WTC11 (cell line): ENCODE results near the gene SOX18. TPM values are rescaled to one million over a fixed set of nuclear protein-coding genes. Genes with fewer than 3 reads are reported as not detected.

Experiments used
- ATAC-seq: fragments of 200-7000 bp; cut with Tn5 transposase; 2 replicates; pipeline ENCODE4 v1.10.0; 2021; ENCODE audit warnings: mild to moderate bottlenecking, moderate library complexity
- CTCF ChIA-PET: fragments of 300-600 bp; sonication (Branson Sonifier 250); formaldehyde crosslinking; loops from one replicate; lab custom pipeline; 2021; ENCODE audit warnings: antibody characterized with exemption; lab: Charles Lee
- POLR2A ChIA-PET: fragments of 350-600 bp; sonication (Branson Sonifier 250); formaldehyde crosslinking; loops from one replicate; lab custom pipeline; 2021; ENCODE audit warnings: antibody characterized with exemption; lab: Charles Lee
- DNase-seq: peaks from one replicate; pipeline ENCODE4 v3.0.0; 2021; ENCODE audit warnings: low spot score
- H3K27ac Mint-ChIP-seq: 2 replicates; pipeline ENCODE4 v1.8.0; 2021; ENCODE audit warnings: mixed read lengths
- H3K27me3 Mint-ChIP-seq: 2 replicates; pipeline ENCODE4 v1.8.0; 2021; ENCODE audit warnings: low read depth, mild to moderate bottlenecking, moderate library complexity, mixed read lengths
- H3K36me3 Mint-ChIP-seq: 2 replicates; pipeline ENCODE4 v1.8.0; 2021; ENCODE audit warnings: mixed read lengths
- H3K4me1 Mint-ChIP-seq: 2 replicates; pipeline ENCODE4 v1.8.0; 2022; ENCODE audit warnings: mixed read lengths
- H3K4me3 Mint-ChIP-seq: 2 replicates; pipeline ENCODE4 v1.8.0; 2021; ENCODE audit warnings: mild to moderate bottlenecking, moderate library complexity, mixed read lengths
- H3K9me3 Mint-ChIP-seq: 2 replicates; pipeline ENCODE4 v1.8.0; 2021; ENCODE audit warnings: mixed read lengths
- ATF1 ChIP-seq: sonication (generic); formaldehyde crosslinking; IDR thresholded peaks from 2 replicates; pipeline ENCODE4 v1.8.1; 2023; ENCODE audit warnings: mild to moderate bottlenecking, moderate library complexity, missing genetic modification reagents
- ATF3 ChIP-seq: sonication (generic); formaldehyde crosslinking; conservative IDR thresholded peaks from 2 replicates; pipeline ENCODE4 v1.8.1; 2022; ENCODE audit warnings: mild to moderate bottlenecking, missing genetic modification reagents
- CREM ChIP-seq: sonication (generic); formaldehyde crosslinking; IDR thresholded peaks from 2 replicates; pipeline ENCODE4 v1.8.1; 2022; ENCODE audit warnings: mild to moderate bottlenecking, missing genetic modification reagents, moderate library complexity
- E2F4 ChIP-seq: sonication (generic); formaldehyde crosslinking; IDR thresholded peaks from 2 replicates; pipeline ENCODE4 v1.8.1; 2022; ENCODE audit warnings: low read depth, mild to moderate bottlenecking, moderate library complexity, missing genetic modification reagents, borderline replicate concordance
- ESRRA ChIP-seq: sonication (generic); formaldehyde crosslinking; IDR thresholded peaks from 2 replicates; pipeline ENCODE4 v1.8.1; 2022; ENCODE audit warnings: mild to moderate bottlenecking, missing genetic modification reagents, borderline replicate concordance
- FOXK1 ChIP-seq: sonication (generic); formaldehyde crosslinking; IDR thresholded peaks from 2 replicates; pipeline ENCODE4 v1.8.0; 2022; ENCODE audit warnings: mild to moderate bottlenecking, moderate library complexity, missing genetic modification reagents
- GTF2I ChIP-seq: fragments of 250-450 bp; sonication (Bioruptor Pico); conservative IDR thresholded peaks from 2 replicates; pipeline ENCODE4 v1.4.0; 2021; ENCODE audit warnings: mild to moderate bottlenecking
- NFATC4 ChIP-seq: fragments of 250-450 bp; sonication (Bioruptor Pico); IDR thresholded peaks from 2 replicates; pipeline ENCODE4 v1.9.0; 2021; ENCODE audit warnings: mild to moderate bottlenecking
- NFE2L1 ChIP-seq: sonication (generic); formaldehyde crosslinking; IDR thresholded peaks from 2 replicates; pipeline ENCODE4 v1.8.1; 2023; ENCODE audit warnings: missing genetic modification reagents
- NFYB ChIP-seq: sonication (generic); formaldehyde crosslinking; conservative IDR thresholded peaks from 2 replicates; pipeline ENCODE4 v1.8.0; 2022; ENCODE audit warnings: low read depth, missing genetic modification reagents
- OVOL2 ChIP-seq: fragments of 250-450 bp; sonication (Bioruptor Pico); IDR thresholded peaks from 2 replicates; pipeline ENCODE4 v1.9.0; 2021; ENCODE audit warnings: mild to moderate bottlenecking, borderline replicate concordance
- PREB ChIP-seq: sonication (generic); formaldehyde crosslinking; IDR thresholded peaks from 2 replicates; pipeline ENCODE4 v1.8.1; 2022; ENCODE audit warnings: mild to moderate bottlenecking, missing genetic modification reagents, moderate library complexity, borderline replicate concordance
- SP1 ChIP-seq: sonication (generic); formaldehyde crosslinking; conservative IDR thresholded peaks from 2 replicates; pipeline ENCODE4 v1.8.1; 2022; ENCODE audit warnings: missing genetic modification reagents
- STAT6 ChIP-seq: sonication (generic); formaldehyde crosslinking; conservative IDR thresholded peaks from 2 replicates; pipeline ENCODE4 v1.8.1; 2023; ENCODE audit warnings: mild to moderate bottlenecking, low read depth, missing genetic modification reagents, moderate library complexity
- TP53 ChIP-seq: sonication (generic); formaldehyde crosslinking; IDR thresholded peaks from 2 replicates; pipeline ENCODE4 v1.8.1; 2023; ENCODE audit warnings: mild to moderate bottlenecking, missing genetic modification reagents
- USF2 ChIP-seq: sonication (generic); formaldehyde crosslinking; IDR thresholded peaks from 2 replicates; pipeline ENCODE4 v1.8.1; 2023; ENCODE audit warnings: mild to moderate bottlenecking, missing genetic modification reagents, moderate library complexity
- ZMAT4 ChIP-seq: fragments of 250-450 bp; sonication (Bioruptor Pico); IDR thresholded peaks from 2 replicates; pipeline ENCODE4 v1.9.0; 2021; ENCODE audit warnings: mild to moderate bottlenecking
- ZNF219 ChIP-seq: sonication (generic); formaldehyde crosslinking; IDR thresholded peaks from 2 replicates; pipeline ENCODE4 v1.8.0; 2023; ENCODE audit warnings: missing genetic modification reagents, mild to moderate bottlenecking, borderline replicate concordance
- ZNF232 ChIP-seq: sonication (generic); formaldehyde crosslinking; IDR thresholded peaks from 2 replicates; pipeline ENCODE4 v1.8.0; 2022; ENCODE audit warnings: mild to moderate bottlenecking, missing genetic modification reagents
- ZNF671 ChIP-seq: fragments of 250-450 bp; sonication (Bioruptor Pico); IDR thresholded peaks from 2 replicates; pipeline ENCODE4 v1.8.0; 2021; ENCODE audit warnings: mild to moderate bottlenecking
- total RNA-seq: library from RNA; stranded (reverse); gene quantifications from 3 replicates; pipeline ENCODE4 v1.2.3, GENCODE V29; 2021

The SOX18 gene
- total RNA-seq, 1 experiment from 2014 or later = 0.81 TPM

- Mint-ChIP-seq H3K9me3 (peaks cover 13% of the 10 kb centered on the region), H3K4me1 (peaks cover 7% of the 10 kb centered on the region), H3K27ac (no peak overlapping the region), H3K36me3 (peaks cover 6% of the 10 kb centered on the region), H3K27me3 (0 out of 2 replicates have a peak, but pooled peaks cover 6% of the 10 kb centered on the region), H3K4me3 (no peak overlapping the region)
- POLR2A ChIA-PET = no interaction called here
- CTCF ChIA-PET = no interaction called here
- ATAC-seq = no peak
- no peak for TF ChIP-seq SP1
- TF ChIP-seq ZNF232 (CRISPR knock-in tag) = no peak
- no peak for TF ChIP-seq USF2 (CRISPR knock-in tag)
- no peak for TF ChIP-seq GTF2I (CRISPR knock-in tag)
- no peak for TF ChIP-seq NFE2L1 (CRISPR knock-in tag)
- TF ChIP-seq NFATC4 = no peak
- no peak for TF ChIP-seq ZNF671 (CRISPR knock-in tag)
- no peak for TF ChIP-seq ZMAT4 (CRISPR knock-in tag)
- no peak for TF ChIP-seq ESRRA (CRISPR knock-in tag)
- TF ChIP-seq PREB (CRISPR knock-in tag) = no peak
- no peak for TF ChIP-seq ZNF219
- TF ChIP-seq CREM (CRISPR knock-in tag) = no peak
- TF ChIP-seq OVOL2 = no peak
- no peak for TF ChIP-seq FOXK1 (CRISPR knock-in tag)
- DNase-seq = no peak
Observed at GRCh38 chr20:64095927-64096326, 46.5 kb upstream of the SOX18 start.

GRCh38 chr20:64095455-64095854 is 46.0 kb upstream of the SOX18 start:
- CTCF ChIA-PET = no interaction called here

More at GRCh38 chr20:64095455-64095854, 46.0 kb upstream of the SOX18 start:
- ATAC-seq (no peak), DNase-seq (no peak)
- Mint-ChIP-seq H3K9me3 (peaks cover 13% of the 10 kb centered on the region), H3K27ac (no peak overlapping the region)
- TF ChIP-seq ATF3 (CRISPR knock-in tag) = no peak
- no peak for TF ChIP-seq STAT6 (CRISPR knock-in tag)
- no peak for TF ChIP-seq ATF1 (CRISPR knock-in tag)
- no peak for TF ChIP-seq TP53 (CRISPR knock-in tag)
- TF ChIP-seq NFYB (CRISPR knock-in tag) = no peak
- no peak for TF ChIP-seq E2F4
- TF ChIP-seq, all 79 proteins: peak for 0
- POLR2A ChIA-PET = no interaction called here
- Mint-ChIP-seq H3K4me1 (peaks cover 7% of the 10 kb centered on the region), H3K4me3 (no peak overlapping the region), H3K36me3 (peaks cover 6% of the 10 kb centered on the region), H3K27me3 (0 out of 2 replicates have a peak, but pooled peaks cover 6% of the 10 kb centered on the region)
